SKM-1 treated with dmso at 0.1 percent for 144 hours (cell line): Measurements from ENCODE around the gene HOXD8.

Experiments
- DNase-seq: peaks from one replicate; lab custom pipeline; 2025; ENCODE audit not compliant: unreplicated experiment; lab: John Stamatoyannopoulos, UW

Gene HOXD8

DNA sequence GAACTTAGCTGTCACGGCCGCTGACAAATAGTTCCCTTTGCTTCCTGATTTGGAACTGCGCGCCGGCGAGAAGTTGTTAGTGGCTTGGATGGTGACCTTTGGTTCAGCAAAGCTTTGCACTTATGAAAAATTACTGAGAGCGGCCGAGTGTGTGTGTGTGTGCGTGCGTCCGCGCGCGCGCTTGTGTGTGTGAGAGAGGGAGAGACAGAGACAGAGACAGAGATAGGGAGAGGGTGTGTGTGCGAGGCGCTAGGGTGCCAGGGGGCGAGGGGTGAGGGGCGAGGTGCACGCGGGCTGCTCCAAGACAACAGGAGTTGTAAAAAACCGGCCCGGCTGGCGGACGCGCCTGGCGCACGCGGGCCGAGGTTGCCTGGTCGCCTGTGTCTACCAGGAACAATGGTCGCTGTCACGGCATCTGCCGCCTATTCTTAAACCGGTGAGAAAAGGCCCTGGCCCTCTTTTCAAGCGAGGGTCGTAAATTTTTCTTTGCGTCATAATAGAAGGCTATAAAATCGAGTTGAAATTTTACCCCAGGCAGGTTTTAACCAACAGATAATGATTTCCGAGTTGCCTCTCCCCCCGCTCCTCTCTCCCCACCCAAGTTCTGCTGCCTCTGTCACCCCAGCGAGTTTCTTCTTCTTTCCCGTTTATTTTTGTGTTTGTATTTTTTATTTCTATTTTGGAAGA is 28.1 kb downstream of the HOXD8 start:
- DNase-seq = no peak

DNA sequence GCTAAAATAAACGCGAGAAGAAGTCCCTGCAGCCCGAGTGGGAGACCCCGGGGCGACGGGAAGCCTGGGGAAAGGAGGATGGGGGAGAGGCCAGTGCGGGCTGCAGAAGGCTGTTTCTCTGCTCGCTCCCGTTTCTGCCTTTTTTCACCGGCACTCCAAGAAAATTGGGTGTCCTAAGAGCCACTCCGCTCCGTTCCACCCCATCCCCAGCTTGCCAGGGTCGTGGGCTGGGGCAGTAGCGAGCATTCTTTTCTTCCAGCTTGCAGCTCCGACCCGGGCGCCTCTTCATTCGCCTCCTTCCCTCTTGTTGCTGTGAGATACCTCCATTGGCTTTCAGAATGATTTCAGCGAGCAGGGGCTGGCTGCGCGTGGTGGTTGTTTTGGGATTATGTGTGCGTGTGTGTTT is 28.7 kb downstream of the HOXD8 start:
- no peak for DNase-seq

DNA sequence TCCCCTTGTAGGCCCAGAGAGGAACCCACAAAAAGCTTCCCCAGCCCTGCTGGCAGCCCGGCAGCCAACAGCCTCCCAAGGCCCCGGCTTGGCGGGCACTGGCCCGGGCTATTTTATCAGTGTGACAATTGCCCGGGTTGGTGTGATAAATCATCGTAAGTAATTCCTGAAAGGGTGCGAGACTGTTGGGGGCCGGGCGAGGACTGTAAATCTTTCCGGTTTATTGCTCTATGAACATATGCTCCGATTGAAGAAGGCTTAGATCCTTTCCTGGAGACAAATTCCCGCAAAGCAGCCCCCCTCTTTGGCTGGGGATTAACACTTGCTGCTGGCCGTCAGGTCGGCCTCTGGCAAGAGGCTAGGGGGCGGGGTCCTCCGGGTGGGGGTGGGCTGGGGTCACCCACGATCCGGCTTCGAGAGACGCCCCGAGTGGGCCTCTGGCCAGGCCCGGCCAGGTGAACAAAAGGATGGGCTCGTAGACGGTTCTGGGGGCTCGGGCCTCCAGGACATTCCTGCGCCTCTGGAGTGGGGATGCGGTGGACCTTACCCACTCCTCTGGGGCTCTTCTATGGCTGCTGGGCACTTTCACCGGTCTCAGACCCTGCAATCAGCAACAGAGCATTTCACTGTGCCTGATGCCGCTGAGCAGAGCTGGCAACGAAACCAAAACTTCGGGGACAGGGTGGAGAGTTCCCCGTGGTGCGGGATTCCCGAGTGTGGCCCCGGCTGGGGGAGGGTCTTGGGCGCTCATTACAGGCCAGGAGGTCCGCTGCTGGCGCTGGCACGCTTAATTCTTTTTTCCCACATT is 29.6 kb downstream of the HOXD8 start:
- no peak for DNase-seq

DNA sequence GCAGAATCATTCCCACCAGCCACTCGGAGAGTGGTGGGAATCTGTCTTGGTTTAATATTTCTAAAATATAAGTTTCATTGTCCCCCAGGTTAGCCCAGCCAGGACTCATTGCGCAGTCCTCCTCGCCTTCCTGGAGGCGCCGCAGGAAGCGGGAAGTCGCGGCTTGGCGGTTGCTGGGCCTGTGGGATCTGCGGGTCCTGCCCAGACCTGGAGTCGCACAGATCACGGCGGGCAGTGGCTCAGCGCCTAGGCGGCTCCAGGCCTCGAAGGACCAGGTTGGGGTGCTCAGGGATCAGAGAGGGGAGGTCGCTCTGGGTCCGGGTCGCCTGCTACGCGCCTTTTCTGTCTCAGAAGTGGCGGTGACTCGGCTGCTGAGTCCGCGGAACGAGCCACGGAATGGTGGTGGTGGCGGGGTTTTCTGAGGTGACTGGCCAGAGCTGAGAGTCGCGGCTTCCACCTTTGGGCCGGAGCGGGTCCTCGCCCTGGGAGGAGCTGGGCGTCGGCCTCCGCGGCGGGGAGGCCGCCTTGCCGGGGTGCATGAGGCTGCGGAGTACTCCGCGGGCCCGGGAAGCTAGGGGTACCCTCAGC is 30.3 kb downstream of the HOXD8 start:
- DNase-seq = no peak

DNA sequence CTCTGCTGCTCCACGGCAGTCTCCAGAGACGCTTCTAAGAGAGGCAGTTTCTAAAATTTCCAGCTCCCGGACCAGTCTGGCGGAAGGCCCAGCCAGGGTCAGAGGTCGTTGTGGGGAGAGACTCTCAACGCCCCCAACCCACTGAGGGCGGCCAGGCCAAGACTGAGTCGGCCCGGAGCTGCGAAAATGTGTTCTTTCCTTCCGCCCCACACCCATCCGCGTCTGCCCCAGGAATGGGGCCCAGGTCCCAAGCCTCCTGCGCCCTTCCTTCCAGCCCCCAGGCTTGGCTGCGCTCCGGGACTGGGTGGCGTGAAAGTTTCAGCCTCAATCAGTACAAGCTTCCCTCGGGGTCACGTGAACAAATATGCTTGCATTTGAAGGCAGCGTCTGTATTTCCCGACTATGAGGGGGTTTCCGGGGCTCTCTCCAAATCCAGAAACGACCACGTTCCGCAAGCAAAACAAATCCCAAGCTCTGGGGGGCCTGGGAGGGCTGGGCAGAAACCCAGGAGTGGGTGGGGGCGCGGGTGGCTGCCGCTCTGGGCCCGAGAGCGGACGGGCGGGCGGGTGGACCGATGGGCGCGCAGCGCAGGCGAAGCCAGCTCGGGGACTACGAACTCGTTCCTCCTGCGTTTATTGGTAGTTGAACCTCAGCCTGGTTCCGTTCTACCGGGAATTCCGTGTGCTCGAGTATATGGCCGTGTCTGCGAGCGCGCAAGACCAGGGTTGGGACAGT is 30.9 kb downstream of the HOXD8 start:
- no peak for DNase-seq

DNA sequence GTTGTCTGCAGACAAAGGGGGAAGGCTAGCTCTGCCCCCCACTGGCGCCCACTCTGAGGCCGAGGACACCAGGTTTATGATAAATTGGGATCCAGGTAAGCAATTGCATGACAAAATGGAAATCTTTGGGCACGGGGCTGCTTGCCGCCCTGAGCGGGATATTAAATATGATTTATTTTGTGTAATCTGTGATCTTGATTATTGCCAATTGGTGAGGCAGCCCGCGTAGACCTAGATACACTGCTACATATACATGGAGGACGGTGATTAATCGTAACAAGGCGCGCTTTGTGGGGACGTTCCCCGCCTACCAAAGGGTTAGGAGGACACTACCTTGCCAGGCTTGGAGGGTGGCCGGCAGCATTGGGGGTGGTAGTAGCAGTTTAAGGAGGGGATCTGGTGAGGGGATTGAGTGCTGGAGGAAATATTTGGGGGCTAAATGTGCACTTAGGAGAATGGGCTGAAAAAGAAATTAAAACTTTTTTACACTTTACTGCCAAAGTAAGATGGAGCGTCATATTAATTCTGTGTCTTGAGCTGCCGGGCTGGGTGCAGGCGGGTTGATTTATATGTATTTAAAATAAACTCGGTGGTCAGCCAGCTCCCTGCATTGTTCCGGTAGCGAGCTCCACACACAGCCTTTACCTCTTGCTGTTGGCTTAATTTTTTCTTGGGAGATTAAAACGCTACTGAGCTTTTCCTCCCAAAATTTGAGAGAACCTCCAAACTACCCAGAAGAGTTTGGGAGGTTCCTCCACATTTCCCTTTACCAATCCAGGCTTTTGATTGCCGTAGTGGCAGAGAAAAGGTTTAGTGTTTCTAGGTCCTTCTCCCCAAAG is 31.7 kb downstream of the HOXD8 start:
- no peak for DNase-seq

DNA sequence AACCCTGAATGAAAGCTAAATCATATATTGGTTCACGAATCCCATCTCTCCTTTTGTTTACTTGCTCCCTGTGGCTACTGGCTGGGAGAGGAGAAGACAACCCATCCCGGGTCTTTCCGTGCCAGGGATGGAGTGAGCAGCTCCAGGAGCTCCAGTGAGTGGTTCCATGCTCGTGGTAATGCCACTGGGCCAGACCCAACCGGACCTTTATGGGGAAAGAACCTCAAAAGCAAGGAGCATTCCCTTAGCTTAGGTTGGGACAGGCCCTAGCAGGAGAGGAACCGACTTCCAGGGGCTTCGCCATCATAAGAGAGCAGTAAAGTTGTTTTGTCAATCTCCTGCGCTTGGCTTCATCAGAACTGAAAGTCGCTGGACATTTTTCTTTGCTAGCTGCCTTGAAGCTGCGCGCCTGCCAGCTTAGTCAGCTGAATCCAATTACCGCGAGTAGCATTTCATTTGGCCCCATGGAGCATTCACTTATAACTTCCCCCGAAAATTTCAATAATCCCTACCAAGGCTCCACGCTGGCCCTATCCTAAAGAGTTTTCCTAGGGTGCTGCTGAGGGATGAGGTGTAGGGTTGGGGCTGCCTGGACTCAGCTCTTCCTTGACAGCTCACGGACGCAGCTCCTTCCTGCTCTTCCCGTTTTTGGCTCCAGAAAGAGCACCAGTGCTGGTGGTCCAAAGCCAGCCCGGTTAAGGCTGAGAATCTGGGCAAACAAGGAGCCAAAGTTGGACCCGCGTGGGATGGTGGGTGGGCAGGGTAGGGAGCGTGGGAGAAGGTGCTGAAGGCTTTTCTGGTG is 32.5 kb downstream of the HOXD8 start:
- no peak for DNase-seq

DNA sequence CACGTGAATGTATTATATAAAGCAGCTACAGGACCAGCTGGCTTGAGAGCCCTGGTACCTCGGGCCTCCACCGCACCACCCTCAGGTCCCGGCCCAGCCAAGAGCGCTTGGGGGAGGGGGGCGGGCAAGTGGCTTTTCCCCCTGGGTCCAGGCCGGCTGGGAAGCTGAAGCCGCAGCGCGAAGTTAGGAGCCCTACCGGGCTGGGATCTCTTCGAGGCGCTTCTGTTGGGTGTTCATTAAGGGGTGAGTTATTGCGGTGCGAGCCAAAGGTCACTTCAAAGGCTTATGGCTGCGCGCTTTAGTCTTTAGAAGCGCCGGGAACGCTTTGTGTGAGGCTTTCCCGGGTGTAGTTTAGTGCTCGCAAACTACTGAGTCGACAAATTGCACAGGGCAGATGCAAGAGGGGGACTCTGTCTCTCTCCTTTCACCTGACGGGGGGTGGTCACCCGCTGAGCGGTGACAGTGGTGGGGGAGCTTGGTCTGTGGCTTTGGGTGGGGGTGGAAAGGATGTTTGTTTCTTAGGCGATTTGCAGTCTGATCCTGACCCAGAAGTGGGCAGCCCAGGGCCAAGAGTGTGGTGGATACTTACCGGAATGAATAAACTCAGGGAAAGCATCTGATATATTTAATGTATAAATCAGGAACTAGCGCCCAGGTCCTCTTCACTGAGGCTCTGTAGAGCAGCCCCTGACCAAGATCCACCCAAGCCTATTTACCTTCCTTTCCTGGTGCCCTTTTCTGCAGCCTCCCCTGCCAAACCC is 33.6 kb downstream of the HOXD8 start:
- DNase-seq = no peak

DNA sequence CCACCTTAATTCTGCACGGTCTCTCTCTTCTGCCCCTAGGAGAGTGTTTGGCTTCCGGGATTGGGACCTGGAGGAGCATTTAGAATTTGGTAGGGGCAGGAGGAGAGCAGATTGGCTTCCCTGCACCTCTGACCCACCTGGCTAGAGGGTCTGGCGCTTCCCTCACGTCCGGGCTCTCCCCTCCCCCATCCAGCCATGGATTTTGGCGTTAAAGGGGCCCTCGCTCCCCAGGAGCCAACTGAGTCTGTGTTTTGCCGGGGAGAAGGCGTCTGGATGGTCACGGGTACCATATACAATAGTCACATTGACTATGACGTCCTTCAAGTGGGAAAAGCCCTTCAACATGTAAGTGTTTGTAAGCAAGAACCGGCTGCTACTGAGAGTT is 34.2 kb downstream of the HOXD8 start:
- no peak for DNase-seq

DNA sequence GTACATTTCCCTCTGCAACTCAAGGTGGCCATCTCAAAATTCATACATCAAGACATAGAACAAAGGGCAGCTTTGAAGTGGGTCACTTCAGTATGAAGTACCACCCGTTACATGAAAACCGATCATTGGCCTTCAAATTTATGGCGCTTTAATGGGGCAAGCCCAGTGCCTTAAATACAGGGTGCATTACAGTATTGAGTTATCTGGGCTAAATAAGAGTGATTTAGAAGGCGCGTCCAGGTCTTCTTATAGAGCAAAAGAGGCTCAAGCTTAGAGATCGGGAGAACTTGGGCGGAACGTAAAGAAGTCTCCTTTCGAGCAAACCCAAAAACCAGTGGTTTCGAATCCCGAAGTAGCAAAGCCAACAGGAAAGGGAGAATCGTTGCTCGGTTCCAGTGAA is 34.7 kb downstream of the HOXD8 start:
- no peak for DNase-seq

DNA sequence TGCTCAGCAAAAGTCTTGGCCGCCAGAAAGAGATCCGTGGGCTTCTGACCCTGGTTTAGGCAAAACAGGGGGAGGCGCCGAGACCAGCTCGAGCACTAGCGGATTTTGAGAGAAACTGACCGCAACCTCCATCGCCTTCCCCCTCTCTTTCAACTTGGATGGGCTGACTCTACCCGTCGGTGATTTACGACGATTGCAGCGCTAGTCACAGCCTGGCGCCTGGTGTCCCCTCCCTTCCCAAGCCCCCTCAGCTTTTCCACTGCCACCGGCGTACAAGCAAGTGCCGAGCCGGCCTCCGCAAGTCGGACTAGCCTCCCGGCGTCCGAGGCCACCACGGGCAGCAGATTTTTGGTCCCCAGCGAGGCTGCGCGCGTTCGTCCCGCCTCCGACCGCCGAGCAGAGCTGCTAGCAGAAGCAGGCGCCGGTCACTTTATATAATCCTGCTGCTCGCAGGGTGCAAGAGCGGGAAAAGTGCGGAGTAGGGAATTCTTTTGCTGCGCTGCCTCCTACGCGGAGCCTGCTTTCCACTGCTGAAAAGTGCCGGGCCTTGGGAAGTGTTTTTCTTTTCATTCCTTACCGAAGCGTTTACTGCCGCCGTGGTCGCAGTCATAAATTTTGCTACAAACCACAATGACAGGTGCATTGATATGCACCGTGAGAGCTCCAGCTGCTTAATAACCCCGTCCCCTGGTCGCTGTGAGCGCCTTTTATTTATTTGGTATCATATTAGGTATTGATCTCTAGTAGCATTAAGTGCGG is 35.3 kb downstream of the HOXD8 start:
- DNase-seq = no peak

DNA sequence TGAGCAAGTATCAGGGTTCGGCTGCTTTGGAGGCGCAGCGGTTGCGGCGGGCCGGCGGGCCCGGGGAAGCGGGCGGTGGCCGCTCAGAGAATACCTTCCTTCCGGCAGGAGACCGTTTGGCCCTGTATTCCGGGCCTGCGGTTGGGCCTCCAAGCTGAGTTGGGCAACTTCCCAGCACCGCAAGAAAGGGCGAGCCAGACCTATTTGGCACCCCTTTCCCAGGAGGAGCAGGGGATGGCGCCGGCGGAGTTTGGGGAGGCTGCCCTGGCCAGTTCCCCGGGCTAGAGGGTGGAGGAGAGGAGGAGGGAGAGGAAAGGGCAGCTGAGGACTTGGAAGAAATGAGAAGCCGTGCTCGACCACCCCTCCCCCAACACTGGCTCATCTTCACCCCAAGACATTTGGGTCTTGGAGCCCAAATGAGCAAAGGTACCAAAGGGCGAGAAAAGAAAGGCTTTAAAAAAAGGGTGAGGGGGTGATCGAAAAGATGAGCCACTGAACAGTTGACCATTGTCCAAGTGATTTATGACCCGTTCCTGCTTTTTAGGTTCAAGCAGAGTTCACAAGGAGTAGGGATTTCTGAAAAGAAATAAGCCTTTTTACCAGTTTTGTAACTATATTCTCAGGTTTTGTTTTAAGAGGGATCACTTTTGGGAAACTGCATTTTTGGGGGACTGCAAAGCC is 36.0 kb downstream of the HOXD8 start:
- DNase-seq = no peak

DNA sequence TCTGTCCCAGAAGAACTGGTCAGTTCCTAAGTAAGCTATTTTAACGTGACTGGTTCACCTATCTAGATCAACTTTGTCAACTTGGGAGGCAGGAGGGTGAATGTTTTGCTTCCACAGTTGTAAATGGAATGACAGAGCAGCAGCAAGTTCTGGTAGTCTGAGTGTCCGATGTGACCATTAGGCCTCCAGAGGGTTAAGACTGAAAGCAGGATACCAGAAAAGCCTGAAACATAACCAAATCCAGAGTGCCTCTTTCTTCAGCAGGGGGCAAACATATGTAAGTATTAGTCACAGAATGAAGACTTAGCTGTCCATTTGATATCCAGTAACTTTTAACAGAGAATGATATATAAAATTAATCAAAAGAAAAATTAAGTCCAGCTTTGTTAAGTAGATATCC is 36.8 kb downstream of the HOXD8 start:
- DNase-seq = no peak

DNA sequence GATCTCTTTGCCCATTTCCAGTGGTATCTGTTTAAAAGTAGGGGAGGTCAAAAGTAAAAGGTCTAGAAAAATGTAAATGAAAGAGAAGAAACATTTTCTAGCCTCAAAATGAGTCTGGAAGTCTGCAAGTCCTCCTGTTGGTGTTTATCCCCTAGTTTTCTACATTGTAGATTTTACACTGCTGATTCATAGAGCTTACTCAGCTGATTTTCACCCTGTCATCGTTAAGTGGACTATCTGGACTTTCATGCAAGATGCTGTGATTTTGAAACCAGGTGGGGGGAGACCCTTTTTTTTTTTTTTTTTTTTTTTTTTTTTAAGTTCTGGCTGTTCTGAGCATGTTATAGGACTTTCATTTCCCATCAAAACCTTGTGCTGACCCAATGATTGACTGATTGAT is 37.9 kb downstream of the HOXD8 start:
- no peak for DNase-seq

DNA sequence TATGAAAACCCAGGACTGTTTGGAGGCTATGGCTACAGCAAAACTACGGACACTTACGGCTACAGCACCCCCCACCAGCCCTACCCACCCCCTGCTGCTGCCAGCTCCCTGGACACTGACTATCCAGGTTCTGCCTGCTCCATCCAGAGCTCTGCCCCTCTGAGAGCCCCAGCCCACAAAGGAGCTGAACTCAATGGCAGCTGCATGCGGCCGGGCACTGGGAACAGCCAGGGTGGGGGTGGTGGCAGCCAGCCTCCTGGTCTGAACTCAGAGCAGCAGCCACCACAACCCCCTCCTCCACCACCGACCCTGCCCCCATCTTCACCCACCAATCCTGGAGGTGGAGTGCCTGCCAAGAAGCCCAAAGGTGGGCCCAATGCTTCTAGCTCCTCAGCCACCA is 39.7 kb downstream of the HOXD8 start:
- no peak for DNase-seq

DNA sequence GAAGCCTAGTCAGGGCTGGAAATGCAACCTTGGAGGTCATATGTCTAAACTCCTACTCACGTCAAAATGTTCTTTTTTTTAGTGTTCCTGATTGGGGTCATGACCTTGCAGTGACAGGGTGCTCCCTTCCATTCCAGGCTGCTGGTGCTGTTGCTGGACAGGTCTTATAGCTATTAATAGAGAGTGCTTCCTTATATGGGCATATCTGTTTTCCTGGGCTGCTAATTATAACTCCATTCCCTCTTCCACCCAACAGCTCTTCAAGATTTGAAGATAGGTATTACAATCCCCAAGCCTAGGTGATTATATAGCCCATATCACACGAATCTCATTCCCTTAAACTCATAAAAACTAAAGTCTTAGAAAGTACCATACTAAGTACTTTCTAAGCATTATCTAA is 40.2 kb downstream of the HOXD8 start:
- DNase-seq = no peak

DNA sequence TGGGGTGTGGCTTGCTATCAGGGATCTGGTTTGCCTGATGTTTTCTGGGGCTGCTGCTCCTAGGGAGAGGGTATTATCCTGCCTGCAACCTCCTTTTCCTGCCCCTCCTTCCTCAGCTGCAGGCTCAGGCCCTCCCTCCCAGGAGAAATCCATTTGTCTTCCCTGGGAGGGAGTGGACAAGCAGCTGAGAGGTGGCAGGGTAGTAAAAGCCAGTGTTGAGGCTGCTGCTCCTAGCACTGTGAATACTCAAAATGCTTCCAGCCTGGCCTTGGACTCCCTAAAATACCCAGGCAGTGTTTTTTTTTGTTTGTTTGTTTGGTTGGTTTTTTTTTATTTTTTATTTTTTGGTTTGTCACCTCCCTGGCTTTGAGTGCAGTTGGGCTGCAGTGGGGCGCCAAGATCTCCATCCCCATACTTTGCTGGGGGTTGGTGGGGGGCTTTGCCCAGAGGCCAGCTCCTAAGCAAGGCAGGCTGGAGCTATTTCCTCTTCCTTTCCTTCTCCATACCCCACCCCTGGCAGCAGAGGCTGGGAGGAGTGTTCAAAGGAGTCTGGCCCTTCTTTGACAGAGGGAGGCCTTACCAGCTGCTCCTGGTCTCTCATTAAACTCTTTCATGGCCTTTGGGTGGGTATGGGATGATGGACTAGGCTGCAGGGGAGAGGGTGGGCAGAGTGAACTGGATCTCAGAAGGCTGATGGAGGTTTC is 41.2 kb downstream of the HOXD8 start:
- DNase-seq = no peak
